PC-3 (cell line): ENCODE results near the gene PINLYP.

ENCODE experiments used
- EZH2 ChIP-seq: fragments of 300-600 bp; sonication (generic); IDR thresholded peaks from one replicate; pipeline ENCODE4 v1.6.1; 2017; ENCODE audit warnings: antibody characterized with exemption, mild to moderate bottlenecking, low read length; ENCODE audit not compliant: unreplicated experiment
- TF ChIP-seq, protein P1 (sequence below): fragments of 300-600 bp; sonication (generic); conservative IDR thresholded peaks from 2 replicates; pipeline ENCODE4 v1.5.1; 2017; ENCODE audit warnings: antibody characterized with exemption, low read depth, mild to moderate bottlenecking, low read length

DNA sequence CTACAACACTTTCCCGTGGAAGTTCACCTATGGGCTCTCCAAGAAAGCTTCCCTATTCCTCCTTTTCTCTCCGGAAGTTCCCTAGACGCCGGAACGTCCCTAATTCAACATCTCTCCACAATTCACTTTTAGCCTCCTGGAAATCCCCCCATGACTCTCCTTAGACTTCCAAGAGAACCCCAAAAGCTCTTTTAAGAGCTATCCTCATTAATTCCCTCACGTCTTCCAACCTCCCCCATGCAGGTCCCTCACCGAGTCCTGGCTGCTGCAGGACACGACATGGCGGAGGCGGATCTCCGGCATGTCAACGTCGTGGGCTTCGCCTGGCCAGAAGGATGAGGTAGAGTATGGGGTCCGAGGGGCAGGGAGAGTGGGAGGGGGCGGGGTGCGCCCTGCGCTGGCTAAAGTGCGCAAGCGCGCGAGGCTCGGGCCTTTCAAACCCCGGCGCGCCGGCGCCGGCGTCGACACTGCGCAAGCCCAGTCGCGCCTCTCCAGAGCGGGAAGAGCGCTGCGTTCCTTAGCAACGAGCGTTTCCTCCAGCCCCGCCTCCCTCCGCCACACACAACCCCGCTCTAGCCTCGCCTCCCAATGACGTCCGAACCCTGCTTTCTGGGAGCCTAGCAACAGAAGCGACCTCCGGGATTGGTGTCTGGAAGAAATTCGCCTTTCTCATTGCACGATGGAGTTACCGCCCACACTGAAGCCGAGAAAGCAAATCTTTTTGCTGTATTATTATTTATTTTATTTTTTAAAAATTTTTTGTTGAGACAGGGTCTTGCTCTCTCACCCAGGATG is at the start of gene PINLYP, which contains the start of gene XRCC1:
- TF ChIP-seq, protein P1, sequence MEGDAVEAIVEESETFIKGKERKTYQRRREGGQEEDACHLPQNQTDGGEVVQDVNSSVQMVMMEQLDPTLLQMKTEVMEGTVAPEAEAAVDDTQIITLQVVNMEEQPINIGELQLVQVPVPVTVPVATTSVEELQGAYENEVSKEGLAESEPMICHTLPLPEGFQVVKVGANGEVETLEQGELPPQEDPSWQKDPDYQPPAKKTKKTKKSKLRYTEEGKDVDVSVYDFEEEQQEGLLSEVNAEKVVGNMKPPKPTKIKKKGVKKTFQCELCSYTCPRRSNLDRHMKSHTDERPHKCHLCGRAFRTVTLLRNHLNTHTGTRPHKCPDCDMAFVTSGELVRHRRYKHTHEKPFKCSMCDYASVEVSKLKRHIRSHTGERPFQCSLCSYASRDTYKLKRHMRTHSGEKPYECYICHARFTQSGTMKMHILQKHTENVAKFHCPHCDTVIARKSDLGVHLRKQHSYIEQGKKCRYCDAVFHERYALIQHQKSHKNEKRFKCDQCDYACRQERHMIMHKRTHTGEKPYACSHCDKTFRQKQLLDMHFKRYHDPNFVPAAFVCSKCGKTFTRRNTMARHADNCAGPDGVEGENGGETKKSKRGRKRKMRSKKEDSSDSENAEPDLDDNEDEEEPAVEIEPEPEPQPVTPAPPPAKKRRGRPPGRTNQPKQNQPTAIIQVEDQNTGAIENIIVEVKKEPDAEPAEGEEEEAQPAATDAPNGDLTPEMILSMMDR: no peak
- no peak for TF ChIP-seq EZH2
